Measurements from ENCODE around the gene DPH1. TPM values are rescaled to one million over a fixed set of nuclear protein-coding genes. Genes with fewer than 3 reads are reported as not detected.

The DPH1 gene
- total and polyA plus RNA-seq, 7 donors: 7.2 to 60.1 (median 27.6) TPM

DNA sequence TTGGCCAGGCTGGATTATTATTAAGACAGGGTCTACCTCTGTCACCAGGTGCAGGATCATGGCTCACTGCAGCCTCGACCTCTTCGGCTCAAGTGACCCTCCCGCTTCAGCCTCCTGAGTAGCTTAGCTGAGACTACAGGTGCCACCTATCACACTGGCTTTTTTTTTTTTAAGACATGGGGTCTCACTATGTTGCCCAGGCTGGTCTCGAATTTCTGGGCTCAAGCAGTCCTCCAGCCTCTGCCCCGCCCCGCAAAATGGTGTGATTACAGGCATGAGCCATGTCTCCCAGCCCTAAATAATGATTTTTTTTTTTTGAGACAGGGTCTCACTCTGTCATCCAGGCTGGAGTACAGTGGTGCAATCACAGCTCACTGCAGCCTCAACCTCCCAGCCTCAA lies 17.6 kb downstream of the DPH1 start:
- H3K4me1 ChIP-seq: peaks cover 0 to 50% (median 46%) of the 10 kb centered on the region in 4 donors

DNA sequence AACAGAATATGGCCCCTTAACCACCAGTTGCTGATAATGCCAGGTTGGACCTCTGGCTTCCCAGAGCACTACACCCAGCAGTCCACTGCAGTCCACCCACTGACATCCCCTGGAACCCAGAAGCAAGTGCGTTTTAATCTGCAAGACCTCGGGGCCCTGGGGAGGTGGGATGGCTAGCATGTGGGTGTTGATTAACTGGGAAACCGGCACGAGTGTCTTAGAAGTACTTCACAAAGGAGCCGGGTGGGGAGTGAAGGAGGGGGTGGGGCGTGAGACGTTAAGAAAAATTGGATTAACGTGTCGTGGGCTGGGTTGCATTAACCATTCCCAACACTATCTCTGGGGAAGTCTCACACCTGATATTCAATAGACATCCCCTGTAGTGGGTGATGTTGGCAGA lies 18.9 kb downstream of the DPH1 start:
- 5 to 21% methylated on average over 9 of the region's 9 CpGs for WGBS, 2 donors
- Histone ChIP-seq H3K9me3 (no peaks in the 10 kb centered on the region), H3K27me3 (peaks cover 0 to 32% (median 6%) of the 10 kb centered on the region in 3 donors), H3K4me1 (peaks cover 0 to 45% (median 41%) of the 10 kb centered on the region in 4 donors), H3K27ac (peak overlapping the region in 1 of 4 donors; percentile 66), H3K36me3 (peaks cover 0 to 8% (median 3%) of the 10 kb centered on the region in 4 donors), H3K4me3 (peak overlapping the region in 3 of 4 donors; percentile 64 to 91 (median 81))
- TF ChIP-seq, protein P1, sequence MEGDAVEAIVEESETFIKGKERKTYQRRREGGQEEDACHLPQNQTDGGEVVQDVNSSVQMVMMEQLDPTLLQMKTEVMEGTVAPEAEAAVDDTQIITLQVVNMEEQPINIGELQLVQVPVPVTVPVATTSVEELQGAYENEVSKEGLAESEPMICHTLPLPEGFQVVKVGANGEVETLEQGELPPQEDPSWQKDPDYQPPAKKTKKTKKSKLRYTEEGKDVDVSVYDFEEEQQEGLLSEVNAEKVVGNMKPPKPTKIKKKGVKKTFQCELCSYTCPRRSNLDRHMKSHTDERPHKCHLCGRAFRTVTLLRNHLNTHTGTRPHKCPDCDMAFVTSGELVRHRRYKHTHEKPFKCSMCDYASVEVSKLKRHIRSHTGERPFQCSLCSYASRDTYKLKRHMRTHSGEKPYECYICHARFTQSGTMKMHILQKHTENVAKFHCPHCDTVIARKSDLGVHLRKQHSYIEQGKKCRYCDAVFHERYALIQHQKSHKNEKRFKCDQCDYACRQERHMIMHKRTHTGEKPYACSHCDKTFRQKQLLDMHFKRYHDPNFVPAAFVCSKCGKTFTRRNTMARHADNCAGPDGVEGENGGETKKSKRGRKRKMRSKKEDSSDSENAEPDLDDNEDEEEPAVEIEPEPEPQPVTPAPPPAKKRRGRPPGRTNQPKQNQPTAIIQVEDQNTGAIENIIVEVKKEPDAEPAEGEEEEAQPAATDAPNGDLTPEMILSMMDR (IDR thresholded peaks at IDR 0.05): no peak
- no peak for TF ChIP-seq POLR2A (IDR thresholded peaks at IDR 0.05)
- TF ChIP-seq POLR2AphosphoS5 (IDR thresholded peaks at IDR 0.05): no peak
- no peak for TF ChIP-seq EP300 (IDR thresholded peaks at IDR 0.05)
- intact Hi-C loops (cut with DNase I): no loop called here
- DNase-seq: no peak

More for the DNA sequence above, 17.6 kb downstream of the DPH1 start:
- WGBS, 2 donors: 85 to 93% methylated on average over 6 of the region's 6 CpGs
- Histone ChIP-seq H3K27me3 (peaks cover 0 to 24% (median 6%) of the 10 kb centered on the region in 3 donors), H3K9me3 (no peaks in the 10 kb centered on the region), H3K4me3 (no peak overlapping the region), H3K36me3 (peaks cover 0 to 19% (median 6%) of the 10 kb centered on the region in 4 donors), H3K27ac (no peak overlapping the region)
- intact Hi-C loops (cut with DNase I): no loop called here
- TF ChIP-seq, protein P1 (IDR thresholded peaks at IDR 0.05): no peak
- no peak for TF ChIP-seq EP300 (IDR thresholded peaks at IDR 0.05)
- no peak for TF ChIP-seq POLR2A (IDR thresholded peaks at IDR 0.05)
- no peak for TF ChIP-seq POLR2AphosphoS5 (IDR thresholded peaks at IDR 0.05)
- DNase-seq: no peak

DNA sequence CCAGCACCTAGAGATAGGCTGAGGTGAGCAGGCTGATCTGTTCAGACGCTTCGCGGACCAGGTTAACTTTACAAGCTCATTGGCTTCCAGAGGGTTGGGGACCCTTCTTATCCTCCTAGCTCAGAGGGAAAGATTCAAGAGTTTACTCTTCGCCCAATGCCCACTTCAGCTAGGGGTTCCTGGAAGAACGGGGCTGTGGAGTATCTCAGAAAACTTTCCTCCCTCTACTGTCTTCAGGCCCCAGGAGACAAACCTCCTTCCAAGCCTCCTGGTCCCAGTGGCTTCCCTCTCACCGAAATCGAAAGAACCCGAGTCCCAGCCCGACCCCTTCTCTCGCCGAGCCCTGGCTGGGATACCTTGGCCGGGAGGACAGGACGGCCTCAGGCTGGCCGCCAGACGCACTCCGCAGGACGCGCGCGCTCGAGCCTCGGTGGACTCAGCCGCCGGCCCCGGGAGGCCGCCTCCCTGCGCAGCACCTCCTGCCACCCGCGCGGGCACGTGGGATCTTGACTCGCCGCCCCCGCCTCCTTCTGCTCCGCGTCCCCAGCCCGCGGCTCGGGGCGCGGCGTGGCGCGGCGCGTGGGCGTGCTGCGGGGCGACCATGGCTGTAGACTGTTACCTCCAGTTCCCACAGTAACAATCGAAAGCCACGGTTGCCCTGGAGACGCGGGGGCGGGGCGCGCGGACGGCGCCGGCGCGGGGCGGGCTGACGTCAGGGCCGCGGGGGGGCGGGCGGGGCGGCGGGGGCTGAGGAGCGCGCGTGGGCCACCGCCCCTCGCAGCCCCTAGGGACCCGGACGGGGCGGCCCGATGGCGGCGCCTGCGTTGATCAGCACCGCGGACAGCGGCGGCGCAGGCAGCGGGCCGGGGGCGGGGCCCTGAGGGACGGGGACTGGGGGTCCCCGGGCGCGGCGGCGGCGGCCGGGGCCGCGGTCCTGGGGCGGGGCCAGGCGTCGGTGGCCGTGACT lies 19.7 kb downstream of the DPH1 start:
- 1 to 3% methylated on average over 104 of the region's 104 CpGs for WGBS, 2 donors
- H3K4me1 ChIP-seq: peaks cover 0 to 45% (median 42%) of the 10 kb centered on the region in 4 donors

DNA sequence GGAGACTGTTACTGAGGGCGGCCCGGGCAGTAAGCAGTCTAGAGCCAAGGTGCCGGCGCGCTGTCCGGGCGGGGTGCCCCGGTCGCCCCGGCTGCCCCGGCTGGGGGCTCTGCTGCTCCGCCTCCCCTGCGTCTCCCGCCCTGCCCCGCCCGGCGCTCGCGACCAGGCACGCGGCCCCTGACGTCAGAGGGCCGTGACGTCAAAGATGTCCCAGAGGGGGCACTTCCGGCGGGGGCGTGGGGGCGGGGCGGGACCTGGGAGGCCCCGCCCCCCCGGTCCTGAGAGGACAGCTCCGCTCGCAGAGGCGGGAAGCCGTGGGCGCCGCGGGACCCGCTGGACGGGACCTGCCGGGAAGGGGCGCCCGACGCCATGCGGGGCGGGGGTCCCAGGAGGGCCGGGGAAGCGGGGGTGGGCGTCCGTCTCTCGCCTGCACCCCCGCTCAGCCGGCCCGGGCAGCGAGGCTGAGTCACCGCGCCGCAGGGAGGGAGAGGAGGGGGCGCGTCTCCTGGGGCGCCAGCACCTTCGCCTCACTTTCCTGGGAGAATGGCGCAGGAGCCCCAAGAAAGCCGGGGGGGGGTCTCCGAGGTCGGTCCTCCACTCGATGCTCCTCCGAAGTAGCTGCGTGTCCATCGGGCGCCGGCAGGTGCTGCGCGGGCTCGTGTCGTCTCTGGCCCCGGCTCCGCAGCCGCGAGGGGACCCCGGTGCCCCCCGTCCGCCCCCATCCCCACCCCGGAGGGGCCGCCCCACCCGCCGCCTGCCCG lies 20.5 kb downstream of the DPH1 start:
- Histone ChIP-seq H3K27ac (peak overlapping the region; percentile 49 to 68 (median 52)), H3K4me3 (peak overlapping the region in 3 of 4 donors; percentile 64 to 91 (median 81)), H3K27me3 (peaks cover 5 to 47% (median 10%) of the 10 kb centered on the region in 3 donors), H3K36me3 (no peaks in the 10 kb centered on the region), H3K4me1 (peaks cover 0 to 51% (median 49%) of the 10 kb centered on the region in 4 donors), H3K9me3 (no peaks in the 10 kb centered on the region)
- peak; percentile 86 for DNase-seq
- WGBS, 2 donors: 1% methylated on average over 88 of the region's 88 CpGs
- intact Hi-C loops (cut with DNase I): loop anchor here (5.0 kb wide), 1 partner anchor 302 kb away; no protein-coding TSS in a partner anchor
- TF ChIP-seq, protein P1 (IDR thresholded peaks at IDR 0.05): no peak
- TF ChIP-seq EP300 (IDR thresholded peaks at IDR 0.05) (peak in 2 of 4 donors; percentile 13 to 48), POLR2AphosphoS5 (IDR thresholded peaks at IDR 0.05) (peak in 1 of 4 donors; percentile 4), POLR2A (IDR thresholded peaks at IDR 0.05) (no peak)

More for the DNA sequence above, 19.7 kb downstream of the DPH1 start:
- Histone ChIP-seq H3K27me3 (peaks cover 0 to 40% (median 6%) of the 10 kb centered on the region in 3 donors), H3K36me3 (peaks cover 0 to under 1% (median 0%) of the 10 kb centered on the region in 4 donors), H3K4me3 (peak overlapping the region; percentile 39 to 91 (median 72)), H3K27ac (peak overlapping the region; percentile 49 to 68 (median 60)), H3K9me3 (no peaks in the 10 kb centered on the region)
- DNase-seq: peak; percentile 92
- TF ChIP-seq EP300 (IDR thresholded peaks at IDR 0.05) (no peak), POLR2AphosphoS5 (IDR thresholded peaks at IDR 0.05) (peak in 1 of 4 donors; percentile 23), POLR2A (IDR thresholded peaks at IDR 0.05) (no peak)
- intact Hi-C loops (cut with DNase I): loop anchor here (5.0 kb wide), 1 partner anchor 303 kb away; no protein-coding TSS in a partner anchor

Data from sigmoid colon (tissue), 7 donors.